SH-SY5Y (cell line): Measurements from ENCODE around the gene RNU6-1.

Experiments
- GATA2 ChIP-seq: IDR thresholded peaks from 2 replicates; pipeline ENCODE4 v1.6.1; 2011; ENCODE audit warnings: mild to moderate bottlenecking, low read depth, low read length
- GATA3 ChIP-seq: IDR thresholded peaks from 2 replicates; pipeline ENCODE4 v1.6.1; 2011; ENCODE audit warnings: low read depth, mild to moderate bottlenecking, low read length, moderate library complexity

RNU6-1 gene

GRCh38 chr15:67792250-67792942, 47.4 kb downstream of the RNU6-1 start:
- TF ChIP-seq GATA2: no peak
- TF ChIP-seq GATA3: no peak

- TF ChIP-seq GATA2: no peak
Measured at GRCh38 chr15:67790610-67791319, 49.1 kb downstream of the RNU6-1 start.
